Urinary bladder (tissue), 4 donors: ENCODE results near the gene TNFRSF1B. TPM values are rescaled to one million over a fixed set of nuclear protein-coding genes. Genes with fewer than 3 reads are reported as not detected.
A peak's percentile ranks its signal among the peaks of the same experiment; 100 is the strongest.

Experiments
- DNase-seq: peaks from one replicate; pipeline ENCODE4 v3.0.0-alpha.2; 2015; ENCODE audit errors: extremely low spot score
- H3K27ac ChIP-seq: one replicate; pipeline ENCODE4 v1.5.1; 2013; ENCODE audit warnings: low read depth, mild to moderate bottlenecking, moderate library complexity
- H3K36me3 ChIP-seq: one replicate; pipeline ENCODE4 v1.6.1; 2013; ENCODE audit warnings: mild to moderate bottlenecking, moderate library complexity; ENCODE audit not compliant: insufficient read depth
- H3K4me1 ChIP-seq: one replicate; pipeline ENCODE4 v1.6.1; 2013; ENCODE audit warnings: mild to moderate bottlenecking, moderate library complexity; ENCODE audit not compliant: insufficient read depth
- H3K4me3 ChIP-seq: one replicate; pipeline ENCODE4 v1.5.1; 2013; ENCODE audit warnings: low read depth, low read length
- WGBS: extraction: QIAGEN DNeasy Blood & Tissue Kit; methylation state at CpG from one replicate; pipeline ENCODE4 v1.1.7; 2013; 5-methylcytosine and 5-hydroxymethylcytosine counted together
- polyA plus RNA-seq: library from polyadenylated mRNA; stranded (reverse); fragments of 200-250 nt; gene quantifications from one replicate; pipeline ENCODE4 v1.2.3, GENCODE V29; 2013
- total RNA-seq: library from RNA; depleted of rRNA; stranded (reverse); fragments of >200 nt; gene quantifications from one replicate; pipeline ENCODE4 v1.2.3, GENCODE V29; 2014
- donor health status: healthy with polysubstance abuse.
- donor health status: healthy.

TNFRSF1B gene
- total and polyA plus RNA-seq, 2 donors, result 11.7 to 30.8 TPM

- 54% methylated on average over 17 of the region's 17 CpGs for WGBS
- Histone ChIP-seq H3K36me3 (no peaks in the 10 kb centered on the region), H3K4me1 (no peaks in the 10 kb centered on the region), H3K27ac (no peak overlapping the region), H3K4me3 (no peak overlapping the region)
- no peak for DNase-seq
Observed at GRCh38 chr1:12179111-12179519, 12.3 kb downstream of the TNFRSF1B start.

GRCh38 chr1:12179676-12180075, 12.9 kb downstream of the TNFRSF1B start:
- 96% methylated on average over 8 of the region's 8 CpGs for WGBS
- no peak for DNase-seq
- Histone ChIP-seq H3K36me3 (no peaks in the 10 kb centered on the region), H3K4me3 (no peak overlapping the region), H3K27ac (no peak overlapping the region), H3K4me1 (no peaks in the 10 kb centered on the region)

DNA sequence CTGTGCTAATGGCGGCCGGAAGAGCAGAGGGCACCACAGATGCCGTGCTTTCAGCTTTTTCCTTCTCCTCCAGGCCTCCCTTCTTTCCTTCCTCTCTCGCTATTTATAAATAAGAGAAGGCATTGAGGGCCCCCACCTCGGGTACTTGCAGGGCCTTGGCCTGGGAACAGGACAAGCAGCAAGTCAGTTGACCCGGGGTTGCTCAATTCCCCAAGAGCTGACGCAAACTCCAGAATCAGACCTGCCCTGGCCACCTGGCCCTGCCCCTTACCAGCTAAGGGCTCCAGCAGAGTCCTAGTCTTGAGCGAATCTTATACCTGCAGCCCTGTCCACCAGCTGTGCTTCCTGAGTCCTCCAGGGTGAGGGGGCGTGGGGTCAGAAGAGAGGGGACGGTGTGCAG, 13.5 kb downstream of the TNFRSF1B start:
- Histone ChIP-seq H3K4me1 (no peaks in the 10 kb centered on the region), H3K4me3 (no peak overlapping the region), H3K36me3 (no peaks in the 10 kb centered on the region), H3K27ac (no peak overlapping the region)
- no peak for DNase-seq
- WGBS, result 81% methylated on average over 10 of the region's 10 CpGs

DNA sequence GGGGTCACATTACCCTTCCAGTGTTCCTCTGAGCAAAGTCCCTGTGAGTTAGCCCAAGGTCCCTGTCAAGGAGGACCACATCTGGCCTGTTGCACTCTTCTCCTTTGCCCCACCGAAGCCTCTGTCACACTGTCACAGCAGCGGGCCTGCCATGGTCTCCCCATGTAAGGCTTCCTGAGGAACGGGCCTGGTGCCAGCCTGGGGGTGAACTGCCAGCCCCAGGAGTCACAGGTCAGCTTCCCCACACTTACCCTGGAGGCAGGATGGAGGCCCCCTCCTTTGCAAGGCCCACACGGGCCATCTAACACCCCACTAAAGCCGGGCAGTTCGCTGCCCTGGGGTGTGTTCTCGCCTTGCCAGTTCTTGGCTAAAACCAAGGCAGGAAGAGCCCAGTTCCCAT, 14.1 kb downstream of the TNFRSF1B start:
- WGBS, result 86% methylated on average over 7 of the region's 7 CpGs
- H3K36me3 ChIP-seq, result no peaks in the 10 kb centered on the region
- no peak overlapping the region for H3K27ac ChIP-seq
- DNase-seq, result no peak
- H3K4me1 ChIP-seq, result no peaks in the 10 kb centered on the region
- no peak overlapping the region for H3K4me3 ChIP-seq

DNA sequence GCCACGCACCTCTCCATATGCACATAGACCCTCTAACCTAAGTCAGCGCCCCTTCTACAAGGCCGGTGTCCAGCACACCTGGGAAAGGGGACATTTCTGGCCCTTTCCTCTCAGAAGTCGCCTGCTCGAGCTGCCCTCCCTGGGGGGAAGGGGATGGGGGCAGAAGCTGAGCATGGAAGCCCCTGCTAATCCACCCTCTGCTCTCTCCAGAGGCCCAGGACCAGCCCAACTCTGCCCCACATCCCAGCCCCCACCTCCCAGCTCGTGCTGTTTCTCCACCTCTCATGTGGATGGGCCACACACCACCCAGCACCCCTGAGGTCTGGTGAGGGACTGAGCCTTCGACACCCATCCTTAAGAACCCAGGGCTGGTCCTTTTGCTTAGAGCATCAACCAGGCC, 14.8 kb downstream of the TNFRSF1B start:
- H3K36me3 ChIP-seq, result no peaks in the 10 kb centered on the region
- H3K27ac ChIP-seq, result no peak overlapping the region
- no peak overlapping the region for H3K4me3 ChIP-seq
- WGBS, result 95% methylated on average over 7 of the region's 7 CpGs
- H3K4me1 ChIP-seq, result no peaks in the 10 kb centered on the region
- DNase-seq, result no peak

DNA sequence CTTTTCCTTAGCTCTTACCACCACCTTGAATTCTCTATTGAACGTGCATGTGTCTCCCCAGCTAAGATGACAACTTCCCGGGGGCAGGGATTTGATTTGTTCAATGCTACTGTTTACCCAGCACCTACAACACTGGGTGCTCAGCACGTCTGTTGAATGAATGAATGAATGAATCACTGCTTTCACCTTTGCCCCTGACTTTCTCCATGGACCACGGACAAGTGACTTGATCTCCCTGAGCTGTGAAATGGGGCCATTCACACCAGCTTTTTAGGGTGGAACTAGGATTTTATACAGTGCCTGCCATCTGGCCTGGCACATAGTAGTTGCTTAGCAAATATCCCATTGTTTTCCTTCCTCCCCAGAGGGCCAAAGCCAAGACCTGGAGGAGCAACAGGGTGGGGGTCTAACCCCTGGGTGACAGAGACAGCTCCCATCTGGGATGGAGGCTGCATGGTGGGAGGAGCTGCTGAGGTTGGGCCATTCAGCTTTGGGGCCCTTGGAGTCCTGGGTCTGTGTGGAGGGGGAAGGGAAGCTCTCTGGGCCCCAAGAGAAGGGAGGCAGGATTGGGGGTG, 15.7 kb downstream of the TNFRSF1B start:
- Histone ChIP-seq H3K36me3 (no peaks in the 10 kb centered on the region), H3K4me1 (no peaks in the 10 kb centered on the region), H3K4me3 (no peak overlapping the region), H3K27ac (no peak overlapping the region)
- DNase-seq, result no peak
- WGBS, result 73% methylated on average over 4 of the region's 4 CpGs

GRCh38 chr1:12183095-12183794, 16.5 kb downstream of the TNFRSF1B start:
- 93% methylated on average over 7 of the region's 7 CpGs for WGBS
- DNase-seq, result no peak
- H3K4me3 ChIP-seq, result no peak overlapping the region
- no peak overlapping the region for H3K27ac ChIP-seq
- no peaks in the 10 kb centered on the region for H3K36me3 ChIP-seq
- no peaks in the 10 kb centered on the region for H3K4me1 ChIP-seq

DNA sequence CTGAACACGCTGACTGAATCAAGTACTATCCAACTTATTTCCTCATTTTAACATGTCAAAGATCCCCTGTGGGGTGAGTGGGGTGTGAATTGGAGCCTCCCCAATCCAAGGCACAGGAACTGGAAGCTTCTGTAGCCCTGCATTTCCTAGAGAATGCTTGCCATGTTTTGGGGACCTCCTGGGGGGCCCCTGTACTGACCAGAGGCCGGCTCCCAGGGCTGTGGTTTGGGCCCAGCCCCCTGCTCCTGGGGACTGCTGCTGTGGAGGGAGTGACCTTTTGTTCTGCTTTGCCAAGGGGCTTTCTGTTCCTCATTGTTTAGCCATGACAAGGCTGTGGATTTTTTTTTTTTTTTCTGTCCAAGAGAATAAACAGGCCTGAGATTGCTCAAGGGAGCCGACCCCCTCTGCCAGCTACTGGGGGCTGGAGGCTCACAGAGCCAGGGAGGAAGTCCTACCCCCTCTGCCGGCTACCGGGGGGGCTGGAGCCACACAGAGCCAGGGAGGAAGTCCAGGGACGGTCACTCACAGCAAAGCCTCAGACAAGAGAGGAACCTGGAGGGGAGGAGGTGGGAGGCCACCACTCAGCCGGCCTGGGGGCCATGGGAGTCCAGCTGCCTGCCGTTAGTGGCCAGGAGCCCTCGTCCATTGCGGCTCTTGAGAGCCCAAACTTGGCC, 17.4 kb downstream of the TNFRSF1B start:
- Histone ChIP-seq H3K36me3 (no peaks in the 10 kb centered on the region), H3K27ac (peak overlapping the region; percentile 73), H3K4me1 (no peaks in the 10 kb centered on the region), H3K4me3 (no peak overlapping the region)
- 14% methylated on average over 10 of the region's 10 CpGs for WGBS
- peak; percentile 67 for DNase-seq

DNA sequence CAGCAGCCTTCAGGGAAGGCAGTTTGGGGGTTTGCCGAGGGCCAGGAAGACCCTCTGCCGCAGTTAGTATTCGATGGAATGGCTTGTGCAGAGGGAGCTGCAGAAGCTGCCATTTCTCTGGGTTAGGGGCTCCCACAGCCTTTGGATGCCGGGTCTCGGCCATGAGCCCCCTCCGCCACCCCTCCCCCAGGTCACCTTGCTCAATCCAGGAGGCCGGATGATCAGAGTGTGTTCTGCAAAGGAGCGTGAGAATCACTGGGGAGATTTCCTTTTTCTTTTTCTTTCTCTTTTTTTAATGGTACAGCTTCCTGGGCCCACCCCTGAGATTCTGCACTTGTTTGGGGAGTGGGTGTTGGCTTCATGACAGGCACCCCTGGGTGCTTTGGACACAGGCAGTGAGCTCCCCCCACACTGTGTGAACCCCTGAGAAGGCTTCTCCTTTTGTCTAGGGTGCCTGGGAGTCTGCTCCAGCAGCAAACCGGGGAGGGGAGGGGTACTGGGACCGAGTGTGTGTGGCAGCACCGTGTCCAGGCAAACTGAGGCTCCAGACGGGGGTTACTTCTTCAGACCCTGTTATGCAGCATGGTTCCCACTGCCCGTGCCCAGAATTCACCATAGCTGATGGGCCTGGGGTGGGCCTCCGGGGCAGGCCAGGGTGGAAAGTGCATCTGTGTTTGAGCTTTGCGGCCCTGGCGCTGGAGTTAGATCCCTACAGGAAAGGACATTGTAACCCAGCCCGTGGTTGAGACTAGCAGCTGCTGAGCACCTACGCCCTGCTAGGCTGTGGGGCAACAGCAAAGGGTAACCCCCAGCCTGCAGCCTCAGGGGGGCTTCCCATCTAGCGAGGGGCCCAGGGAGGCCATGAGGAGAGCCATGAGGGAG, 18.5 kb downstream of the TNFRSF1B start:
- peak overlapping the region; percentile 73 for H3K27ac ChIP-seq
- no peaks in the 10 kb centered on the region for H3K36me3 ChIP-seq
- 76% methylated on average over 19 of the region's 19 CpGs for WGBS
- H3K4me1 ChIP-seq, result no peaks in the 10 kb centered on the region
- DNase-seq, result no peak
- H3K4me3 ChIP-seq, result no peak overlapping the region

DNA sequence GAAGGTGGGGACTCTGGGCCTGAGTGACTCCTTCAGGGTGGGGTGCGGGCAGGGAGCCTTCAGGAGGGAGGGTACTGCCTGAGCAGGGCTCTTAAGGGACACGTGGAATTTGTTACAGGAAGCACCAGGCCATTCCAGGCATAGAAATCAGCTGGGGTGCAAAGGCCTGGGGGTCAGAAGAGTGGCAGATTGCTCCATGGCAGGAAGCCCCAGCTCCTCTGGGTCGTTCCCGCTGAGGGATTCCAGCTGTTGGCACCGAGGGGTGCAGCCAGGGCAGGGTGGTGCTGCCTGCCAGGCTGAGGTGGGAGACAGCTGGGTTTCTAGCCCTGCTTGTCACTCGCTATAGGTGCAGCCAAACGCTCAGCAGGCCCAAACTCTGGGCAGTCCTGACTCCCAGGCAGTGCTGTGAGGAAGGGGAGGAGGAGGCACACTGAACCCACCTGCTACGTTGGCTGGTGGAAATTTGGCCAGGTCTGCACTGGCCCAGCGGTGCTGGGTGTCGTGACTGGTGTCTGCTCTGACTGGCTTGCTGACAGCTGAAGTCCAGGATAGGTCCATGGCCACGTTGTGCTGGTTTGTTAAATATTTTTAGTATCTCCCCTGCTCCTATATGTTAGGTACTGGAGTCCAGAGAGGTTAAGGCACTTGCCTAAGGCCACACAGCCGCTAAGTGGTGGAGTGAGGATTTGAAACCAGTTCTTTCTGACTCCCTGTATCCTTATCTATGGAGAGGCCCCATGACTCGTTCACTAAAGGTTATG, 19.3 kb downstream of the TNFRSF1B start:
- no peaks in the 10 kb centered on the region for H3K36me3 ChIP-seq
- H3K27ac ChIP-seq, result no peak overlapping the region
- H3K4me1 ChIP-seq, result no peaks in the 10 kb centered on the region
- WGBS, result 65% methylated on average over 13 of the region's 13 CpGs
- no peak for DNase-seq
- H3K4me3 ChIP-seq, result no peak overlapping the region

- Histone ChIP-seq H3K4me3 (no peak overlapping the region), H3K4me1 (no peaks in the 10 kb centered on the region), H3K27ac (no peak overlapping the region), H3K36me3 (no peaks in the 10 kb centered on the region)
- 83% methylated on average over 4 of the region's 4 CpGs for WGBS
- DNase-seq, result no peak
Observed at GRCh38 chr1:12186679-12186985, 19.8 kb downstream of the TNFRSF1B start.

DNA sequence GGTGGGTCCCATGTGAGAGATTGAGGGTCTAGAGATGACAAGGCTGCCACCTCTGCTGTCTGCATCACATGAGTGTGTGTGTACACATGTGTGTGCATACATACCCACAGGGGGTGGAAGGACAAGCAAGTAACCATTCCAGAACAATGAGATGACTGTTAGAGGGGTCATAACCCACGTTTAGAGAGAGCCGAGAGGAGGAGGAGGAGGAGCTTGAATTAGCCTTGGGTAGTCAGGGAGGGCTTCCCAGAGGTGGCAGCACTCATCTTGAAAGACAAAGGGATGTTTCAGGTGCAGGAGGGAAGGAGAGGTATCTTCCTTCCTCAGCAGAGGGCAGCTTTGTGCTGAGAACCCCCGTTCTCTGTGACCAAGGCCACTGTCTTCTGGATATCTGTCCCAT, 21.3 kb downstream of the TNFRSF1B start:
- Histone ChIP-seq H3K27ac (no peak overlapping the region), H3K4me1 (no peaks in the 10 kb centered on the region), H3K36me3 (no peaks in the 10 kb centered on the region), H3K4me3 (no peak overlapping the region)
- 61% methylated on average over 3 of the region's 3 CpGs for WGBS
- DNase-seq, result no peak

DNA sequence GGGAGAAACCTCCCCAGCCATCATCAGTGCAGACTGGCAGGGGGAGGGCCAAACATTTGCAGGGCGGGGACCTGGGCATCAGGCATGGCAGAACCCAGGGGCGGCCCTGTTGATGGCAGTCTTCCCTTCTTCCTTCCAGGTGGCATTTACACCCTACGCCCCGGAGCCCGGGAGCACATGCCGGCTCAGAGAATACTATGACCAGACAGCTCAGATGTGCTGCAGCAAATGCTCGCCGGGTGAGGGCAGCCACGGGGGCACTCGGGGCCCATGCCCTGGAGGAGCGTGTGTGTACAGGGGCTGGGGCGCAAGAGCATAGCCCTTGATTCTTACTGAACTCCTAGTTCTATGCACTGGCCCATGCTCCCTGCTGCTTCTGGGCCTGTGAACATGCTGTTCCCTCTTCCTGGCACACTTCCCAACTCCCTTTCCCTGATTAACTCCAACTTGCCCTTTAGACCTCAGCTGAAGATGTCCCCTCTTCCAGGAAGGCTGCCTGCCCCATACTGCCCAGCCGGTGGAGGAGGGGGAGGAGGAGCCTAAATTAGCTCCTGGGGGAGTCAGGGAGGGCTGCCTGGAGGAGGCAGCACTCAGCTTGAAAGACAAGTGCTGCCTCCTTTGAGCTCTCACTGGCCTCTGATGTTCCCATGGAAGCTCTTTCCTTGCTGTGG, 22.0 kb downstream of the TNFRSF1B start:
- 85% methylated on average over 13 of the region's 13 CpGs for WGBS

More for the DNA sequence above, 22.0 kb downstream of the TNFRSF1B start:
- H3K4me3 ChIP-seq, result no peak overlapping the region
- H3K4me1 ChIP-seq, result no peaks in the 10 kb centered on the region
- no peaks in the 10 kb centered on the region for H3K36me3 ChIP-seq
- no peak for DNase-seq
- H3K27ac ChIP-seq, result no peak overlapping the region
